ENCODE measurements around the gene PDLIM7.

Gene PDLIM7

DNA sequence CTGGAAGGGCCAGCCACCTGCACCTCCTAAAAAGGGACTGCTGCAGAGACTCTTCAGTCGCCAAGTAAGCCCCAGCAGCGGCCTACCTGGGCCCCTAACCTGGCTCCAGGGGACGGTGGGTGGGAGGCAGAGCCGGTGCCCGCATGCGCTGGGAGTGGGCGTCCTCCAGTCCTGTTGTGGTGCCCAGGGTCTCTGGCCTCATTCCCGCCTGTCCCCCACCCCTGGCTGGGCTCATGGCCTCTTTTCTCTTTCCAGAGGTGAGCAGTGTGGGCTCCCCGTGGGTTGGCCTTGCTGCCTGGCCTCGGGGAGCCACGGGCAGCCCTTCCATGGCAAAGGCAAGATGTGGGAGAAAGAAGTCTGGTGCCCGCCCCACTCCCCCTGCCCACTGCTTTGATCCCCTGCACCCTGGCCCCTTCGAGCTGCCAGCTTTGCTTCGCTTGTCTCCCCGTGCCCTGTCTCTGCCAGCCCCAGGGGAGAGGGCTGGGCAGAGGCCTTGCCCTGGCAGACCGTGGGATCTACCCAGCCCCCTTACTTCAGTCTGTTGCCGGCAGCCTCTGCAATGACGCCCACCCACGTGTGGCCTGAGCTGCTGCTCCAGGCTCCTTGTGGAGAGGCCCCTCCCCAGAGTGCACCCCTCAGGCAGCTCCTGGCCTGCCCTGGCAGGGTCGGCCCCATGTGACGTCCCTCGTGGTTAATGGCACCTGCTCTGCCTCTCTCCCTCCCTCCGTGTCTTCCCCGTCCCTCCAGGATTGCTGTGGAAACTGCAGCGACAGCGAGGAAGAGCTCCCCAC is 56.2 kb downstream of the PDLIM7 start:
- DNase-seq, result no peak

DNA sequence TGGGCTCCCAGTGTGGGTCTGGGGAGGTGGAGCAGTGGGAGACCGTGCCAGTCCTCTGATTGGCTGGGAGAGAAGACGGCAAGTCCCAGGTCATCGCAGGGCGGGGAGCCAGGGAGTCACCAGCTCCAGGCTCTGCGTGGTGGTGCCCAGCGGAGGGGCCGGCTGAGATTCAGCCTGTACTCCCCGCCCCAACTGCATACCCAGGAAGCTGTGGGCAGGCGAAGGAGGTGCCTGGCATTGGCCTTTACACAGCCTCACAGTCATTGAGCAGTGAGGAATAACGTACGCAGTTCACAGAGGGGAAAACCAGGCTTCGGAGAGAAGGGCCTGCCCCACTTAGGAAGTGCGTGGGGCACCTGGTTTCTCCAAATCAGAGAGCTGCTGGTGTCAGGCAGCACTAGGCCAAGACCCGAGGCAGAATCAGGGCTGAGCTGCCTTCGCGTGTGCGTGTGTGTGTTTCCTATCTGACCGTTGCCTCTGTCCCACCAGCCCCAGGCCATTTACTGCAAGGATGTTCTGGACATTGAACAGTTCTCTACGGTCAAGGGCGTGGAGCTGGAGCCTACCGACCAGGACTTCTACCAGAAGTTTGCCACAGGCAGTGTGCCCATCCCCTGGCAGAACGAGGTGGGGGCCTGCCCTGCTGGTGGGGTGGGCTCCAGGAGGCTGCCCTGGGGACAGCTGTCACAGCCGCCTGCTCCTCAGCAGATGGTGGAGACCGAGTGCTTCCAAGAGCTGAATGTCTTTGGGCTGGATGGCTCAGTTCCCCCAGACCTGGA is 57.0 kb downstream of the PDLIM7 start:
- no peak for DNase-seq

DNA sequence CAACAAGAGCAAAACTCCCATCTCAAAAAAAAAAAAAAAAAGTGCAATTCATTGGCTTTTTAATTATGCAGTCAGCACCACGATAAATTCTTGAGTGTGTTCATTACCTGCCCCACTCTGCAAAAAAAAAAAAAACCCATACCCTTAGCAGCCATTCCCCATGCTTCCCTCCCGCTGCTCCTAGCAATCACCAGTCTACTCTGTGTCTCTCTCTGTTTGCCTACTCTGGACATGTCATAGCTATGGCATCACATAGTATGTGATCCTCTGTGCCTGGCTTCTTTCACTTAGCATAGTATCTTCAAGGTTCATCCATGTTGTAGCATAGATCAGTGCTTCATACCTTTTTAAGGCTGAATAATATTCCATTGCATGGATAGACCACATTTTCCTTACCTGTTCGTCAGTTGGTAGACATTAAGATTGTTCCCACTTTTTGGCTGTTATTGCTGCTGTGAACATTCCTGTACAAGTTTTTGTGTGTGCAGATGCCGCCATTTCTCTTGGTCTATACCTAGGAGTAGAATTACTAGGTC is 57.8 kb downstream of the PDLIM7 start:
- DNase-seq, result no peak

DNA sequence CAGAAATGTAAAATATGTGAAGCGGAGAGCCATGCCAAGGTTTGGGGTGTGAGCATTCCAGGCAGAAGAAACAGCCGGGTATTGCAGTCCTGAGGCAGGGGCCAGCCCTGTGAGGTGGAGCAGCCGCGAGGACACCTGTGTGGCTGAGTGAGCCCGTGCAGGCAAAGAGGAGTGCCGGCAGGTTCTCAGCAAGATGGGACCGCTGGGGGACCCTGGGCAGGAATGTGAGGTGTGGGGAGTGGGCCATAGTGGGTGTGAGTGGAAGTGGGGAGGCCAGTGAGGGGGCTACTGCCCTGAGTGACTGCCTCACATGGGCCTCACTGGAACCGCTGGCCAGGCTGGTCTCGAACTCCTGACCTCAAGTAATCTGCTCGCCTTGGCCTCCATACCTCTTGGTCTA is 58.9 kb downstream of the PDLIM7 start:
- no peak for DNase-seq

DNA sequence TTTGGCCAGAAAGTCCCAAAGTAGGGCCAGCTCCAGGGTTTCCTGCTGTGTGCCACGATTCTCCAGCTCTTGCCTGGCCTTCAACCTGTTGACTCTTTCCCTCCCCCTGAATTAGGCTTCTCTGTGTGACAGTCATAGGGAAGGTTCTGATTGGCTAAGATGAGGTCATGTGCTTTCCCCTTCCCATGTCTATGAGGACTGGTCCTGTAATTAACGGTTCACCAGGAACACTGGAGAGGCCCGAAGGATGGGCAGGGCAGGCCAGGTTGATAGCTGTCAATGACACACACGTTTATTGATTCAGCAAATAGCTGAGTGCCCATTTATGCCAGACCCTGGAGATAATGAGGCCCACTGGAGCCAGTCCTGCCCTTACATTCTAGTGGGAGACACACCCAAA is 59.8 kb downstream of the PDLIM7 start:
- DNase-seq, result no peak

DNA sequence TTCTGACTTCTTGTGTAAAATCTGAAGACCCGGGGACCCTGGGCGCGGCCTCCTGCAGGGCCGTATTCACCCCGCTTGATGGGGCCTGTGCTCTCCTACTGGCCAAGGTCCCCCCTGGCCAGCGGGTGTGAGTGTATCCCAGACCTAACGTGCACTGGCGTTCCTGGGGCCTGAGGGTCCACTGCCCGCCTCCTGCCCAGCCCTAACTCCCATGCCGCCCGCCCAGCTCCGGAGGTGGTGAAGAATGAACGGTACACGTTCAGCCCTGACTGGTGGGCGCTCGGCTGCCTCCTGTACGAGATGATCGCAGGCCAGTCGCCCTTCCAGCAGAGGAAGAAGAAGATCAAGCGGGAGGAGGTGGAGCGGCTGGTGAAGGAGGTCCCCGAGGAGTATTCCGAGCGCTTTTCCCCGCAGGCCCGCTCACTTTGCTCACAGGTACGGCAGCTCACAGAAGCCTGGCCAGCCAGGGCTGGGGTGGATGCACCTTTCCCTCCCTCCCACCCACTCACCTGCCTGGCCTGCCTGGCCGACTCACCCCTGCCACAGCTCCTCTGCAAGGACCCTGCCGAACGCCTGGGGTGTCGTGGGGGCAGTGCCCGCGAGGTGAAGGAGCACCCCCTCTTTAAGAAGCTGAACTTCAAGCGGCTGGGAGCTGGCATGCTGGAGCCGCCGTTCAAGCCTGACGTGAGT is 61.4 kb downstream of the PDLIM7 start:
- no peak for DNase-seq

DNA sequence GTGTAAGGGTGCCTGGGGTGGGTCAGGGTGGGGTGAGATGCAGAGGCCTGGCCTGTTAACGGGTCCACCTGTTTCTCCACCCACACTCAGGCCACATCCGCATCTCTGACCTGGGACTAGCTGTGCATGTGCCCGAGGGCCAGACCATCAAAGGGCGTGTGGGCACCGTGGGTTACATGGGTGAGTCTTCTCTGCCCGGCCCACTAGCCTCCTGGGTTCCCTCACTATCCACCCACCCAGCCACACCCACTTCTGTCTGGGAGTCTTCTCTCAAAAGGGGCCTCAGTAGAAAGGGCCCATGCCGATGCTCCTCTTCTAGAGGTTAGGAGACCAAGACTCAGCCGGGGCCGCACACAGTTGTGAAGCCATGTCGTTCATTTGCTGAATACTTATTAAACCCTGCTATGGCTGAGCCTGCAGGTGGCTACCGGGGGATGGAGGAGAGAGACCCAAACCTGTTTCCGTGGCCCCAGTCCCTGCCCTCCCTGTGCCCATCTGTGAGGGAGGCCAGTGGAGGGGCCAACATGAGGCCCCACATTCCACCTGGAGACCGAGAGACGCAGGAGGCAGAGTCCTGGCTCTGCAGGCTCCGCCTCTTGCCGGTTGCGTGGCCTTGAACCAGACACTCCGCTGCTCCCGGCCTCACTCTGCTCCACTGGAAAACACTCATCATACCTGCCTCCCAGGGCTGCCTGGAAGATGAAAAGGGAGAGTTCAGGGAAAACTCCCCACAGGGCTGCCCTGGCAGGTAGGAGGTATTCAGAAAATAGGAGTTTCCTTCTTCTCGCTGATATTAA is 62.3 kb downstream of the PDLIM7 start:
- no peak for DNase-seq

DNA sequence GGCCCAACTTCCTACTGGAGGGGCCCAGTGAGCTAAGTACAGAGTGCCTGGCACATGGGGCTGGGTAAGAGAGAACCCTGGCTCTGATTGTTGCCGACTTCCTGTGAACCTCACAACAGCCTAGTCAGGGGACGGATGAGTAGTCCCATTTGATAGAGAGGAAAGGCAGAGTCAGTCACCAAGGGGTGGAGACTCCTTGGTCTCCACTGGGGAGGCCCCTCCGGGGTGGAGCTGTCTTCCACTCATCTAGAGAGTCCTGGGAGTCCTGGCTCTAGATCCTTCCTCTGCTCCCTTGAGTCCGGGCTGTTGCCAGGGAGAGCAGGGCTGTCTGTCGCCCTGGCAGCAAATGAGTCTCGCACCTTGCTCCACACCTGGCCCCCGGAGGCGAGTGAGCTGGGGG is 63.0 kb downstream of the PDLIM7 start:
- DNase-seq, result no peak

DNA sequence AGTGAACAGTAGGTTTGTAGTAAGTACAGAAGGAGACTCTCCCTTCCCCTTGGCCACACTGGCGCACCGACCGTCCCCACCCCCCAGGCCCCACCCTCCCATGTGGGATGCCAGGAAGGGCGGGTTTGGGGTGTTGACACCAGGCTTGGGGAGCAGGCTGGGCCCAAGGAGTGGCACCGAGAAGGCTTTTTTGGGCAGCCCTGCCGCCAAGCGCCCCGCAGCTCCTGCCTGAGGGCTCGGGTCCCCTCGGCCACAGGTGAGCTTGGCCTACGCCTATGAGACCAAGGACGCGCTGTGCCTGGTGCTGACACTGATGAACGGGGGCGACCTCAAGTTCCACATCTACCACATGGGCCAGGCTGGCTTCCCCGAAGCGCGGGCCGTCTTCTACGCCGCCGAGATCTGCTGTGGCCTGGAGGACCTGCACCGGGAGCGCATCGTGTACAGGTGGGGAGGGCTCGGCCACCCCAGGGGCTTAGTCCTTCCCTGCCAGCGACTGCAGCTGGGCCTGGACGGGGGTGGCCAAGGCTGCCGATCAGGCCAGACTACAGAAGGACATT is 63.7 kb downstream of the PDLIM7 start:
- no peak for DNase-seq
